ENCODE results near the gene MAP4K4.

MAP4K4 gene

GRCh38 chr2:101722864-101723263 lies 25.4 kb downstream of the MAP4K4 start:
- DNase-seq: no peak

- DNase-seq: no peak
These were observed 26.0 kb downstream of the MAP4K4 start for GRCh38 chr2:101723371-101724124.

GRCh38 chr2:101724125-101724474 lies 26.6 kb downstream of the MAP4K4 start:
- no peak for DNase-seq

DNA sequence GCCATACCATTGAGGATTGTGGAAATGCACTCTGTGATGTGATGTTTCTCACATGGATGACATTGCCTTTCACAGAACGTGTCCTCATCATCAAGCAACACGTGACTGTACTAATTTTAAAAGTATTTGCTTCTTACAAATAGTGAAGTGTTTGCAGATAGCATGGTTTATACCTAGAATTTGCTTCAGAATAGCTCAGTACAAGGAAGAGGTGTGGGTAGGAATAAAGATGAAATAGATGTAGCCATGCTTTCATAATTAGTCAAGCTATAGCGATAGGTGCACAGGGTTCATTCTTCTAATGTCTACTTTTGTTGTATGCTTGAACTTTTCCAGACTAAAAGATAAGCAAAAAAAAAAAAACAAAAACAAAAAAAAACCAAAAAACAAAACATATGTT lies 27.5 kb downstream of the MAP4K4 start:
- DNase-seq: no peak

DNA sequence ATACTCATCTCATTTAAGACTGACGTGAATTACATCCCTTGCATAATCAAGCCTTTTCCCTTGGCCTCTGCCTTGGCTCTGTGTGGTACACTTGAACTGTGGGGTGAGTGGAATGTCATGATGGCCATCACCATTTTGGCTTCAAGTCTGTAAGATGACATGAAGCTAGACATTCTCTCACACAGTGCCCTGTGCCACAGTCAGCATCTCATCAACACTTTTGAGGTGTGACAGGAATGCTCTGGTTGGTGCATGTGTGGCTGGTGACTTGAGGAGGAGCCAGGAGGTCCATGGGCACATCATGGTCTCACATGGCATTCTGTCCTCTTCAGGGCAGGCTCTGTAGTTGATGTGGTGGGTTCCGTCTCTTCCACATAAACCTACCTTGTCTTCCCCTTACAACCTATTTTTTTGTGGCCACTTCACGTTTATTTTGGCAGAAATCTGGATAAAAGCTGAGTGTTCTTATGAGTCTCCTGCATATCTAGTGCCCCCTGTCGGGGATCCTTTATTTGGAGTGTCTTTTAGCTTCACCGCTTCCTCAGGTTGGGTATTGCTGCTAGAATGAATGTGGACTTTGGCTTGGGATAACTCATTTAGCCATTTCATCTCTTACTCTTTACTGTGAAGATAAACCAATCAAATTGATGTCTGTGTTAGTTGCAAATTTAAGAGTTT lies 28.1 kb downstream of the MAP4K4 start:
- no peak for DNase-seq

GRCh38 chr2:101728865-101729264 lies 31.4 kb downstream of the MAP4K4 start:
- no peak for DNase-seq

GRCh38 chr2:101729521-101730190 lies 32.1 kb downstream of the MAP4K4 start:
- no peak for DNase-seq

DNA sequence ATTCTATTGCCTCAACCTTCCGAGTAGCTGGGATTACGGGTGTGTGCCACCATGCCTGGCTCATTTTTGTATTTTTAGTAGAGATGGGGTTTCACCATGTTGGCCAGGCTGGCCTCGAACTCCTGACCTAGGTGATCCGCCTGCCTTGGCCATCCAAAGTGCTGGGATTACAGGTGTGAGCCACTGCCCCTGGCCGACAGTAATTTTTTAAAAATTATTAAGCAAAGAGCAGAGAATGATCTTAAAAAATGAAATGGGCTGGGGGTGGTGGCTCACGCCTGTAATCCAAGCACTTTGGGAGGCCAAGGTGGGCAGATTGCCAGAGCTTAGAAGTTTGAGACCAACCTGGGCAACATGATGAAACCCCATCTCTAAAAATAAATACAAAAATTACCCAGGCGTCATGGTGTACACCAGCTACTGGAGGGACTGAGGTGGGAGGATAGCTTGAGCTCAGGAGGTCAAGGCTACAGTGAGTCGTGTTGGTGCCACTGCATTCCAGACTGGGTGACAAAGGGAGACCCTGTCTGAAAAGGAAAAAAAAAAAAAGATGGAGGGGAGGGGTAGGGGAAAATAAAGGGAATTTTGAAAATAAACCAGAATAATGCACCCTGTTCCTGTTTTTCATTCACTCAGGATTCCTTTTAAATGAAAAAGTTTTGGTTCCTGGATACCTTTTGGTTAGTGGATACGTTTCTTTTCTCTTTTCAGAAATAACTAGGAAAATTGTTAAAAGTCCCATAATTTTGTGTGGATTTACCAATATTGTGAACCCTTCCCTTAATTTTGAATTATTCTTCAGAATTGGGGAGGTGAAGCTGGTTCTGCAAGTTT lies 33.9 kb downstream of the MAP4K4 start:
- no peak for DNase-seq

DNA sequence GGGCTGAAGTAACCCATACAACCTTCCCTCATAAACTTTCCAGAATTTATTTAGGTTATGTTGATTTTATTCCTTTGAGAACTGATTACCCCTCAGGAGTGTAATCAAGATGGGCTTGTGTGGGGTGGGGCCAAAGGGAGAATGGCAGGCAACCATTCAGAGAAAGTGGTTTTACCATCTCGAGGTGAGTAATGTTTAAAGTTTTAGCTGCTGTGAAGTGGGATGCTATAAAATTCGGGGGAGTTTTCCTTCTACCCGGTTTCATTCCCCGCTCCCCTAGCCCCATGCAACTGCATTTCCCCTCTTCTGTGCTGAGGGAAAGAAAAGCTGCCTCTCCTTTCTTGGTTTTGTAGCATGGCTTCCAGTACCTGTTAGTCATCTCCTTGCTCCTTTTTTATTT lies 34.7 kb downstream of the MAP4K4 start:
- DNase-seq: no peak

GRCh38 chr2:101732773-101733256 lies 35.3 kb downstream of the MAP4K4 start:
- no peak for DNase-seq

DNA sequence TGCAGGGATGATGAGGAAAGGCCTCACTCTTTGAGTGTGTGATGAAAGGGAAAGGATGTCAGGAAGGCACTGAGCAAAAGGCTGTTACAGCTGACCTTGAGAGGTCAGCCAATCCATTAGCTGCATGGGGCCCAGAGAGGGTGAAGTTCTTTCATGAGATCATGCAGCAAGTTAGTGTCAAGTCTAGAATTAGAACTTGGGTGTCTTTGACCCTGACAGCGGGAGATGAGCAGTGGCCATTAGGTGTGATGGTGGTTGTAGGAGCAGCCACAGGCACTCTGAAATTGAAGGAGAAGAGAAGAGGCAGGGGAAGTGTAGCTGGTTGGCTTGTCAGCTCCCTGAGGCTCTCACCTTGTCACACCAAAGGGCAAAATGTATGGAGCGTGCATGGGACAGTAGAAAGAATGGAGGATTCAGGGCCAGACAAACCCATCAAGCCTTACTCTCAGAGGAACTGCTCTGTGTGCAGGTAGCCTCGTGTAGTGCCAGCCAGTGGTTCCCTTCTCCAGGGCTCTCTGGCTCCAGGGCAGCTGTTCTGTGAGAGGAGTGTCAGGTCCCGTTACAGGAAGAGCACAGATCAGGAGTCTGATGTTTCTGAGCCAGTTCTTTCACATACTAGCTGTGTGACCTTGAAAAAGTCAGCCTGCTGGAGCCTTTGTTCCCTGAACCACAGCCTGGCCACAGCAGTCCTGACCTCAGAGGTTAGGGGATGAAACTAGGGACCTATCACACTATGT lies 35.9 kb downstream of the MAP4K4 start:
- no peak for DNase-seq

DNA sequence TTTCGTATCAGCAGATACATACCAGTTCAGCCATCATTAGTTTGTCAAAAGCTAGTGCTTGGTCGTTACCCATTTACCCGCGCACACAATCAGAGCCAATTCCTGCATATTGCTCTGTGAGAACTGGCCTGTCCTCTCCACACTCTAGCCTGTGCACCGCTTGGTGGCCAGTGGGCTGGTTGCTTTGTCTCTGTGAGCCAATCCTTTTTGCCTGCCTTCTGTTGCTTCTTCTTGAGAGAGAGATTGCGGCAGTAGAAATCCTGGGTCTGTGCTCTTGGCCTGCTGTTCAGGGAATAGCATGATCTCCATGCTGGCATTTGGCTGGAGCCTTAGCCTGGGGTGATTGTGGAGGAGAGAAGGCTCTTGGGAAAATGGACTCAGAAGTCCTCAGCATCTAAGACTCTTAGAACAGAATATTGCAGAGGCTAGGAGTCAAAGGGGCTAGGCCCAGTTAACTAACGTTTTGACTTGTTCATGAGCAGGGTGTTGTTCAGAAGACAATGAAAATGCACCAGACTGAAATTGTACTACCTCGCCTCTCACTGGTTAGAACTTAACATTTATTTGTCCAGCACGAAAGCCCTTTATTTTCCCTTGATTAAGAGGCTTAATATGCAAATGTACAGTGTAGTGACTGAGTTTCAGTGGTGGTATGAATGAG lies 37.1 kb downstream of the MAP4K4 start:
- DNase-seq: no peak

DNA sequence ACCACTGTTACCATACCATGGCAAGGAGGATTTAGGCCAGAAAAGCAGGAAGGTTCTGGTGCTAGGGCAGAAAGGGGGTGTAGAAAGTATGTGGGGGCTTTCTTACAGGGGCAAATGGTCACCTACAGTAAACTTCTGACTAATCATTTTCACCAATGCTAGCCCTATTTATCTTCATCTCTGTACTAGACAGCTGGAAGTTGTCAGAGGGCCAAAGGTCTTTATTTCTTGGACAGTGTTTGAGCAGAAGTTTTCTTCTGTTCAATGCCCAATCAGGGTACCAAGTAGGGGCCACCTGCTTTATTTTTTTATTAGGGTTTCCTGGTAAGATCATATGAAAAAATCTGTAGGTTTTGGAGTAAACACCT lies 37.6 kb downstream of the MAP4K4 start:
- DNase-seq: no peak

- DNase-seq: no peak
These were observed 38.7 kb downstream of the MAP4K4 start for GRCh38 chr2:101736233-101736632.

DNA sequence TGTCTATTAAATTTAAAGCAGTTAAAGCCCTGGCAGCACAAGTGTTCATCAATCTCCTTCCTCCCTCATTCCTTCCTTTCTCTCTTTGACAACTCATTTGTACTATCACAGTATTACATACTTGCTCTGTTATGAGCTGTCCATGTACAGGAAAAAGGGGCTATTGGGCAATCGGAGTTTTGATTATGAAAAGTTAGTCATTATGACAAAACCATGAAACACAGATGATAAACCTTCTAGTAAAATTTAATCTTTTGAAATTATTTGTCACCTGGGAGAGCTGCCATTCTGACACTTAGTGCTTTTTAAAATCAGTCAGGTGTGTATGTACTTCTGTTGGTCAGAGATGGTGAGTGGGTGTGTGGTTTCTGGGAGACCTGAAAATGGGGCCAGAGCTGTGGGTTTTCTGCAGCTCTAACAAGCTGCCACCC lies 39.4 kb downstream of the MAP4K4 start:
- DNase-seq: no peak

GRCh38 chr2:101737478-101738255 lies 40.2 kb downstream of the MAP4K4 start:
- DNase-seq: no peak

DNA sequence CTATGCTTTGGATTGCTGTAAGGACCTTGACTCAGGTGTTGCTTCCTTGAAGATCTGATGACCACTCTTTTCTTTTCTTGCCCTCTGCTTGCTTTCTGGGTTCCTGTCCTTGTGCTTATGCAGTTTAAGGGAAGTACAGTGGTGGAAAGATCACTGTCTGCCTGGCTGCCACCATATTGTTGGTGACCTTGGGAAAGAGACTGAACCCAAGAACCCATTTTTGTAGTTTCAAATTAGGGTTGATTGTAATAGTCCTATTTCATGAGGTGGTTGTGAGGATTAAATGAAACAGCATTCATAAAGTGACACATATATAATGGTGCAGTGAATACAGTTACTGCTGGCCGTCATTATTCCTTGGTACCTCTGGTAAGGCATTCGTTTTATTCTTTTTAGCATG lies 41.1 kb downstream of the MAP4K4 start:
- no peak for DNase-seq

DNA sequence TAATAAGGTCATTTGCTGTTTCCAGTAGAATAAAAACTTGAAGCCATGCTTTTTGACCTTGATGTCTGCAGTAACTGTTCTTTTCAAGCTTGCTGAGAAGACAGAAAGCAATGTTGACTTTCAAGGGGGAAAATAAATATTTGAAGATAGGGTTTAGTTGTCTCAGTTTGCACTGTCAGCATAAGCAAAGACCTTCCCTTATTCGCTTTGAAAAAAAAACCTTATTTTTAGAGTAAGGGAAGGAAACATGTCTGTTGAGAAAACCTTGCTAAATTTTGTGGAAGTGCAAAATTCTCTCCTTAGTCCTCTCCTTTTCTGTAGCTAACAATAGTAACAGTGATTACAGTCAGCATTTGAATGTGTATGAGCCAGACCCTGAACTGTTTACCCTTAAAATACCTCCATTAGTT lies 43.1 kb downstream of the MAP4K4 start:
- DNase-seq: no peak

DNA sequence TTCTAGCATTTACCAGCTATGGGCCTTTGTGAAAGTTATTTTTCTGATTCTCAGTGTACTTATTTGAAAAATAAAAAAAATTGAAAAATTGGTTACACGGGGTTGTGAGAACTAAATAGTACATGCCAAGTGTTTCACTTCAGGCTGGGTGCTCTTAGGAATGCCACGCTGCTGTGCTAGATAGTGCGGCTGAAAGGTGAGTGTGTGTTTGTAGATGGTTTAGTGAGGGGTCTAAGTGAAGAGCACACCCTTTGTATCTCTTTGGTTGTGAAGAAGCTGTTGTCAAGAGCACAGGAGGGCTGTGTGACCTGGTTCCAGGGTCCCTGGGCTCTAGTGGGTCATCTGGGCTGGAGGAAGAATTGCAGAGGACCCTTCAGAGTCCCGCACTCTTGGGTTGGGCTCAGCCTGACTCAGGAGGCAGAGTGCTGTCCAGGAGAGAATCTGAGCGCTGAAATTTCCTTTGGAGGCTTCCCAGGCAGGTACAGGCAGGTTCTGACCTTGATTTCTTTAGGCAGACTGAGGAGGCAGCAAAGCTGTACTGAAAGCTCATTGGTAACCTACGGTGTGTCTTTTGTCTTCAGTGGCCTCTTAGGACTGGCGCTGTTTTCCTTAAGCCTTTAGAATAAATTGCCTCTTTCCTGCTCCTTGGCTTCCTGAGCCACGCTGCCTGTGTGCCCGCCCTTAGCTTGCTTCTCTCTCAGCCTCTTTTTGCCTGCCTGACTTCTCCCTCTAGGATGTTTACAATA lies 44.4 kb downstream of the MAP4K4 start:
- no peak for DNase-seq

- no peak for DNase-seq
These were observed 45.0 kb downstream of the MAP4K4 start for GRCh38 chr2:101742547-101742946.
